ENCODE results near the gene ANKRD44. TPM values are rescaled to one million over a fixed set of nuclear protein-coding genes. Genes with fewer than 3 reads are reported as not detected.

Gene ANKRD44
- total and polyA plus RNA-seq, 2 of the 8 experiments (the other 6 are each of a cell fraction or from before 2014, with no cell fraction given) = 1.2 to 1.3 TPM

- no peak overlapping the region for H4K8ac ChIP-seq (ENCODE audit: extremely low read depth, insufficient read depth, low read length)
- WGBS, 2 experiments (ENCODE audit: extremely low coverage in 1 of 2, insufficient coverage in 1 of 2, insufficient read length in 1 of 2, insufficient replicate concordance in 2 of 2, low coverage in 1 of 2, low lambda C conversion rate in 2 of 2, missing lambda C conversion rate in 1 of 2) = 100% methylated on average over 1 of the region's 1 CpG; no CpG with 5 or more reads in 1 of the 2 experiments
- no peak overlapping the region for H4K91ac ChIP-seq (replicated peaks; ENCODE audit: insufficient read length, low read length)
- DNase-seq (ENCODE audit: low read depth in 1 of 2, low spot score in 2 of 2) = no peak
- no peak for FAIRE-seq
- no peak for TF ChIP-seq SRF (IDR thresholded peaks at IDR 0.05; ENCODE audit: low read depth, low read length)
- no peak for TF ChIP-seq FOSL1 (IDR thresholded peaks at IDR 0.05; ENCODE audit: insufficient read depth, low read depth, low read length)
- TF ChIP-seq TCF12 (IDR thresholded peaks at IDR 0.05; ENCODE audit: low read depth, low read length) = peak; percentile 86
- TF ChIP-seq MAX (IDR thresholded peaks at IDR 0.05) = no peak
- peak; percentile 93 for TF ChIP-seq NANOG (IDR thresholded peaks at IDR 0.05; ENCODE audit: insufficient read depth, low read depth, low read length, poor library complexity, severe bottlenecking)
- no peak for TF ChIP-seq TAF1 (IDR thresholded peaks at IDR 0.05; ENCODE audit: low read depth, low read length)
- no peak for TF ChIP-seq ASH2L (IDR thresholded peaks at IDR 0.05; ENCODE audit: low read length)
- TF ChIP-seq CTCF (IDR thresholded peaks at IDR 0.05; ENCODE audit: control extremely low read depth in 1 of 3, insufficient read depth in 1 of 3, low read depth in 1 of 3, low read length in 3 of 3) = peak; percentile 37 to 74 (median 48)
- H3K18ac ChIP-seq (ENCODE audit: extremely low read depth, low read length) = no peak overlapping the region
- no peak overlapping the region for H3K4ac ChIP-seq (replicated peaks; ENCODE audit: insufficient read length, low read depth, low read length)
- H3K79me2 ChIP-seq (ENCODE audit: control insufficient read depth in 1 of 2, insufficient read depth in 2 of 2, low read length in 2 of 2) = no peaks in the 10 kb centered on the region
- H3K27me3 ChIP-seq (replicated peaks in 1 of 4; ENCODE audit: control insufficient read depth in 3 of 4, extremely low read depth in 1 of 4, insufficient read depth in 3 of 4, low read length in 3 of 4) = no peaks in the 10 kb centered on the region
- no peak overlapping the region for H3K9ac ChIP-seq (replicated peaks in 1 of 4; ENCODE audit: extremely low read depth in 1 of 4, low read depth in 3 of 4, low read length in 3 of 4)
- H3K56ac ChIP-seq (replicated peaks; ENCODE audit: insufficient read length, low read depth, low read length) = no peak overlapping the region
- H2BK120ac ChIP-seq (replicated peaks; ENCODE audit: low read depth, low read length) = no peak overlapping the region
- no peak overlapping the region for H2BK12ac ChIP-seq (ENCODE audit: low read depth, low read length)
- no peaks in the 10 kb centered on the region for H3K4me1 ChIP-seq (replicated peaks in 1 of 4; ENCODE audit: control insufficient read depth in 3 of 4, insufficient read depth in 4 of 4, low read length in 3 of 4)
- no peaks in the 10 kb centered on the region for H3K9me3 ChIP-seq (ENCODE audit: insufficient read depth in 2 of 2, low read depth in 1 of 2, low read length in 1 of 2)
- H3K79me1 ChIP-seq (ENCODE audit: low read depth, low read length) = no peaks in the 10 kb centered on the region
- no peak overlapping the region for H4K5ac ChIP-seq (ENCODE audit: insufficient read length, low read depth, low read length)
- H3K23ac ChIP-seq (ENCODE audit: insufficient read length) = no peak overlapping the region
- no peak overlapping the region for H3K4me3 ChIP-seq (ENCODE audit: extremely low read depth in 1 of 4, insufficient read depth in 2 of 4, low read depth in 3 of 4, low read length in 4 of 4)
- no peaks in the 10 kb centered on the region for H4K20me1 ChIP-seq (replicated peaks in 1 of 2; ENCODE audit: control insufficient read depth in 1 of 2, insufficient read depth in 2 of 2, low read length in 2 of 2)
- CTCF ChIA-PET (ENCODE audit: partially characterized antibody) = interaction anchor here (0.8 to 3.5 kb wide), 9 partner anchors 11 to 459 kb away, joined by 3 to 19 read pairs (median 5); no protein-coding TSS in a partner anchor
- no peaks in the 10 kb centered on the region; the same call in 1 of the 2 replicates for H3K23me2 ChIP-seq (ENCODE audit: low read depth, low read length)
- no peak overlapping the region for H3K4me2 ChIP-seq (ENCODE audit: insufficient read depth in 1 of 2, low read depth in 2 of 2, low read length in 2 of 2)
- no peak overlapping the region for H2BK5ac ChIP-seq (ENCODE audit: low read depth, low read length)
- no peak overlapping the region for H3K27ac ChIP-seq (ENCODE audit: low read depth, low read length)
- H2BK15ac ChIP-seq (ENCODE audit: low read length) = no peak overlapping the region
- no peak overlapping the region for H3K14ac ChIP-seq (ENCODE audit: insufficient read length)
- POLR2A ChIA-PET (ENCODE audit: partially characterized antibody) = no interaction called here
- no peak overlapping the region for H2AK5ac ChIP-seq (ENCODE audit: low read depth, low read length)
- no peak overlapping the region for H2BK20ac ChIP-seq (ENCODE audit: low read length)
- no peaks in the 10 kb centered on the region for H3K36me3 ChIP-seq (ENCODE audit: control insufficient read depth in 2 of 4, insufficient read depth in 4 of 4, low read length in 3 of 4)
- no peak overlapping the region for H2AFZ ChIP-seq (ENCODE audit: low read length)
These were observed 49.3 kb upstream of the ANKRD44 start for GRCh38 chr2:197359859-197360258.

Measured in H1 (cell line).